ENCODE results near the gene SH3BGRL2. TPM values are rescaled to one million over a fixed set of nuclear protein-coding genes. Genes with fewer than 3 reads are reported as not detected.

The SH3BGRL2 gene
- total RNA-seq, 1 experiment from 2014 or later, result 13.8 TPM

DNA sequence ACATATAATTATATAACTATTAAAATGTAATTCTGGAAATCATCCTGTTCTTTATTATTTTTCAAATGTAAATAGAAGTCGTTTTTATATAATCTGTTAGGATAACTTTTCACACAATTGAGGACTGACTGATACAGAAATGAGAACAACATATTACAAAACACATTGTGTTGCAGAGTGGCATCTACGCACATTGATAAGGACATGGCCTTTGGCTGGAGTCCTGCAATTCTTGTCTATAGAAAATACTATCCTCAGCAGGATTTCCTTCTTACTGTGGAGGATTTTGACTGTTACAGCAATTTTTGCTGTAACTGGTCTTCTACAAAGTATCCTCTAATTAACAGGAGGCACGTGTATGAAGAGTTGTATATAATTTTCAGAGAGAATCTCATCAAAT is 19.8 kb downstream of the SH3BGRL2 start (continued):
- TF ChIP-seq, protein P1, sequence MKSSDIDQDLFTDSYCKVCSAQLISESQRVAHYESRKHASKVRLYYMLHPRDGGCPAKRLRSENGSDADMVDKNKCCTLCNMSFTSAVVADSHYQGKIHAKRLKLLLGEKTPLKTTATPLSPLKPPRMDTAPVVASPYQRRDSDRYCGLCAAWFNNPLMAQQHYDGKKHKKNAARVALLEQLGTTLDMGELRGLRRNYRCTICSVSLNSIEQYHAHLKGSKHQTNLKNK (CRISPR knock-in tag; IDR thresholded peaks at IDR 0.05), result no peak
- TF ChIP-seq ZNF671 (CRISPR knock-in tag; IDR thresholded peaks at IDR 0.05), result no peak
- TF ChIP-seq CBFB (CRISPR knock-in tag; IDR thresholded peaks at IDR 0.05; ENCODE audit: low read depth), result no peak
- TF ChIP-seq PRRX2 (CRISPR knock-in tag; IDR thresholded peaks at IDR 0.05), result no peak
- no peak for TF ChIP-seq NR3C1 (CRISPR knock-in tag; conservative IDR thresholded peaks at IDR 0.05; ENCODE audit: low read depth)
- TF ChIP-seq ZNF317 (CRISPR knock-in tag; IDR thresholded peaks at IDR 0.05; ENCODE audit: borderline replicate concordance, low read depth), result no peak
- TF ChIP-seq, protein P2, sequence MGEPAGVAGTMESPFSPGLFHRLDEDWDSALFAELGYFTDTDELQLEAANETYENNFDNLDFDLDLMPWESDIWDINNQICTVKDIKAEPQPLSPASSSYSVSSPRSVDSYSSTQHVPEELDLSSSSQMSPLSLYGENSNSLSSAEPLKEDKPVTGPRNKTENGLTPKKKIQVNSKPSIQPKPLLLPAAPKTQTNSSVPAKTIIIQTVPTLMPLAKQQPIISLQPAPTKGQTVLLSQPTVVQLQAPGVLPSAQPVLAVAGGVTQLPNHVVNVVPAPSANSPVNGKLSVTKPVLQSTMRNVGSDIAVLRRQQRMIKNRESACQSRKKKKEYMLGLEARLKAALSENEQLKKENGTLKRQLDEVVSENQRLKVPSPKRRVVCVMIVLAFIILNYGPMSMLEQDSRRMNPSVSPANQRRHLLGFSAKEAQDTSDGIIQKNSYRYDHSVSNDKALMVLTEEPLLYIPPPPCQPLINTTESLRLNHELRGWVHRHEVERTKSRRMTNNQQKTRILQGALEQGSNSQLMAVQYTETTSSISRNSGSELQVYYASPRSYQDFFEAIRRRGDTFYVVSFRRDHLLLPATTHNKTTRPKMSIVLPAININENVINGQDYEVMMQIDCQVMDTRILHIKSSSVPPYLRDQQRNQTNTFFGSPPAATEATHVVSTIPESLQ (CRISPR knock-in tag; IDR thresholded peaks at IDR 0.05), result no peak
- TF ChIP-seq NFE2L1 (CRISPR knock-in tag; IDR thresholded peaks at IDR 0.05), result no peak

GRCh38 chr6:79656134-79656533 is 25.0 kb downstream of the SH3BGRL2 start:
- ChIA-PET POLR2A (no interaction called here), CTCF (interaction anchor here (0.6 kb wide), 1 partner anchor 10 kb away, joined by 3 read pairs; no protein-coding TSS in a partner anchor)
- ATAC-seq (no peak), DNase-seq (ENCODE audit: low spot score) (no peak)
- H3K4me3 Mint-ChIP-seq, result no peak overlapping the region
- no peak overlapping the region for H3K27ac Mint-ChIP-seq
- peaks cover 3% of the 10 kb centered on the region for H3K36me3 Mint-ChIP-seq
- H3K4me1 Mint-ChIP-seq, result no peaks in the 10 kb centered on the region
- no peaks in the 10 kb centered on the region for H3K27me3 Mint-ChIP-seq (ENCODE audit: low read depth)
- no peaks in the 10 kb centered on the region for H3K9me3 Mint-ChIP-seq
- TF ChIP-seq ETV6 (CRISPR knock-in tag; IDR thresholded peaks at IDR 0.05) (no peak), USF2 (CRISPR knock-in tag; IDR thresholded peaks at IDR 0.05) (no peak), ZNF263 (CRISPR knock-in tag; IDR thresholded peaks at IDR 0.05; ENCODE audit: low read depth) (no peak), KAT7 (CRISPR knock-in tag; IDR thresholded peaks at IDR 0.05; ENCODE audit: borderline replicate concordance) (no peak), FOXP1 (CRISPR knock-in tag; IDR thresholded peaks at IDR 0.05; ENCODE audit: borderline replicate concordance) (no peak), HMGA2 (CRISPR knock-in tag; IDR thresholded peaks at IDR 0.05) (no peak), ZNF396 (CRISPR knock-in tag; IDR thresholded peaks at IDR 0.05; ENCODE audit: borderline replicate concordance) (no peak), SMAD3 (CRISPR knock-in tag; IDR thresholded peaks at IDR 0.05; ENCODE audit: borderline replicate concordance) (no peak), JUN (CRISPR knock-in tag; IDR thresholded peaks at IDR 0.05) (no peak), CREM (CRISPR knock-in tag; IDR thresholded peaks at IDR 0.05) (no peak), EMX1 (CRISPR knock-in tag; IDR thresholded peaks at IDR 0.05) (no peak), ZNF121 (CRISPR knock-in tag; IDR thresholded peaks at IDR 0.05) (no peak), ZNF512 (CRISPR knock-in tag; IDR thresholded peaks at IDR 0.05; ENCODE audit: borderline replicate concordance) (no peak)
- TF ChIP-seq, protein P1 (CRISPR knock-in tag; IDR thresholded peaks at IDR 0.05), result no peak
- TF ChIP-seq, protein P3, sequence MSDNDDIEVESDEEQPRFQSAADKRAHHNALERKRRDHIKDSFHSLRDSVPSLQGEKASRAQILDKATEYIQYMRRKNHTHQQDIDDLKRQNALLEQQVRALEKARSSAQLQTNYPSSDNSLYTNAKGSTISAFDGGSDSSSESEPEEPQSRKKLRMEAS (CRISPR knock-in tag; IDR thresholded peaks at IDR 0.05), result no peak
- TF ChIP-seq, protein P4, sequence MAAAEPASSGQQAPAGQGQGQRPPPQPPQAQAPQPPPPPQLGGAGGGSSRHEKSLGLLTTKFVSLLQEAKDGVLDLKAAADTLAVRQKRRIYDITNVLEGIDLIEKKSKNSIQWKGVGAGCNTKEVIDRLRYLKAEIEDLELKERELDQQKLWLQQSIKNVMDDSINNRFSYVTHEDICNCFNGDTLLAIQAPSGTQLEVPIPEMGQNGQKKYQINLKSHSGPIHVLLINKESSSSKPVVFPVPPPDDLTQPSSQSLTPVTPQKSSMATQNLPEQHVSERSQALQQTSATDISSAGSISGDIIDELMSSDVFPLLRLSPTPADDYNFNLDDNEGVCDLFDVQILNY (CRISPR knock-in tag; IDR thresholded peaks at IDR 0.05), result no peak
- TF ChIP-seq, protein P5, sequence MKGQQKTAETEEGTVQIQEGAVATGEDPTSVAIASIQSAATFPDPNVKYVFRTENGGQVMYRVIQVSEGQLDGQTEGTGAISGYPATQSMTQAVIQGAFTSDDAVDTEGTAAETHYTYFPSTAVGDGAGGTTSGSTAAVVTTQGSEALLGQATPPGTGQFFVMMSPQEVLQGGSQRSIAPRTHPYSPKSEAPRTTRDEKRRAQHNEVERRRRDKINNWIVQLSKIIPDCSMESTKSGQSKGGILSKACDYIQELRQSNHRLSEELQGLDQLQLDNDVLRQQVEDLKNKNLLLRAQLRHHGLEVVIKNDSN (CRISPR knock-in tag; IDR thresholded peaks at IDR 0.05), result no peak
